GM12892 (cell line): Measurements from ENCODE around the gene SNAI3.

Experiments
- DNase-seq: peaks from one replicate; pipeline ENCODE4 v3.0.0; 2011; ENCODE audit not compliant: insufficient read length
- FAIRE-seq: peaks from 2 replicates; lab custom pipeline; 2011; peaks lifted over from hg19 to GRCh38; lab: Jason Lieb, UNC
- POLR2A ChIP-seq: IDR thresholded peaks from 2 replicates; pipeline ENCODE4 v1.6.1; 2011; ENCODE audit warnings: low read depth, low read length, control low read depth
- POLR2AphosphoS5 ChIP-seq: IDR thresholded peaks from 2 replicates; pipeline ENCODE4 v1.6.1; 2011; ENCODE audit warnings: low read depth, low read length, control low read depth
- TAF1 ChIP-seq: IDR thresholded peaks from 2 replicates; pipeline ENCODE4 v1.6.1; 2011; ENCODE audit warnings: low read depth, mild to moderate bottlenecking, control low read depth, low read length, borderline replicate concordance

Gene SNAI3

DNA sequence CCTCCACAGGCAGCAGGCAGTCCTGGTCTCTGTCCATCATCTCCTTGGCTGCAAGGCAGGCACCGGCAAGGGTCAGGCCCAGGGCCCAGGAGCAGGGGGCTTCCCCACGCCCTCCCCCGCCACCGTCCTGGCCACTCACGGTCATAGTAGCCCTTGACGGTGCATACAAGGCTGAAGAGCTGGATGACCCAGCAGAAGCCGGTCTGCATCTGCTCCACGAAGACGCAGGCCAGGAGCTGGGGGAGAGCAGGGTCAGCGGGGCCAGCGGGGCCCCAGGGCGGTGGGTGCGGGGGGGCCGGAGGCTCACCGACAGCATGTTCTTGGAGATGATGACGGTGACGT, 40.1 kb upstream of the SNAI3 start:
- TF ChIP-seq POLR2A: no peak
- no peak for TF ChIP-seq TAF1
- DNase-seq (no peak), FAIRE-seq (no peak)

DNA sequence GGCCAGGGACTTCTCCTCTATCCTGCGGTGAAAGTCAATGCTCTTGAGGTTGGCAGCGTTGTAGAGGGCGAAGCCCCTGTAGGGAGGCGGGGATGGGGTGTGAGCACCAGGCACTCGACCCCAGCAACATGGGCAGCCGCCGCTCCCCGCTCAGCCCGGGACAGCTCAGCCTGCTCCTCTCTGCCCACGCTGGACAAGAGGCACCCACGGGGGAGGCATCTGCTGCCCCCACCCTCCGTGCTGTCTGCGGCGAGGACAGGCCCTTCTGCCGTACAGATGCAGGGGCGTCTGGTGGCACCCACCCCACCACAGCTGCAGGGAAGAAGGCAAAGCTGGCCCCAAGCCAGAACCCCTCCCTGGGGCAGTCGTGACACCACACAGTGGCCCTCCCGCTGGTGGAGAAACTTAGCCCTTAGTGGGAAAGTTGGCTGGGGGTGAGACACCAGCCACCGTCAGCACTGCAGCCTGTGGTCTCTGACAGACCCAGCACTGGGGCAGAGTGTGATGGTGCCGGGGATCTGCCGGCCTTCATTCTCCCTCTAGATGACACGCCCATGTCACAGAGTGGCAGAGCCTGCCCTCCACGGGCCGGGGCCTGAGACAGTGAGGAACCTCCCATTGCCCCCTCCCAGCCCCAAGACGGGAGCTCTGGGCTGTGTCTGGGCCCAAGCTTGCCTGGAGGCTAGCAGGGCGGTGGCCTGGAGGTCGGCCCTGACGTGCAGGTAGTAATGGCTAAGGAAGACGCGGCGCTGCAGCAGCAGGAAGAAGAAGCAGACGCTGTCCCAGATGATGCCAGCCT, 39.5 kb upstream of the SNAI3 start:
- DNase-seq (no peak), FAIRE-seq (no peak)
- TF ChIP-seq POLR2A (no peak), POLR2AphosphoS5 (no peak), TAF1 (no peak)

DNA sequence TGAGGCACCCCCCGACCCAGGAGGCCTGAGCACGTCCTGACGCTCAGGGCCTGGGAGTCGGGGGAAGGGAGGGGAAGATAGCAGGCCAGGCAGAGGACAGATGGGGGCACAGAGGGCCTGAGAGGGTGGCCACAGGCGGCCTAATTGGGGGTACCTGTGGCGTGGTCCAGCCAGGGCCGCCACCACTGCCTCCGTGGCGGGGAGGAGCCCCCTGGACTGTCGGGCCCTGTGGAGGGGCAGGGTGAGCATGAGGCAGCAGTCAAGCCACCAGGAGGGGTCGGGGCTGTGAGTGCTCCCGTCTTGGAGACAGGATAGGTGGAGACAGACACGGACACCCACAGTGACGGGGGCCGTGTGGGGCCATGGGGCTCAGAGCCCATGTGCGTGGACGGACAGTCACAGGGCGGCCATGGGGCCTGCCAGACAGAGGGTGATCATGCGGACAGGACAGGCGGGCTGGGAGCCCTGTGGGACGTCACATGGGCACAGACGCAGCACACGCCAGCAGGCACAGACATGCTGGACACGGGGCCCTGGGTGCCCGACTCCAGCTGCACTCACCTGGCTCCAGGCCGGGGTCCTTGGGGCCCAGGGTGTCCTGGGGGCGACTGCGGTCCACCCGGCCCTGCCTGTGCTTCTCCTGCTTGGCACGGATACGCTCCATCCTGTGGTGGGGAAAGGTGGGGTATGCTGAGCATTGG, 38.7 kb upstream of the SNAI3 start:
- TF ChIP-seq TAF1 (no peak), POLR2A (no peak), POLR2AphosphoS5 (no peak)
- FAIRE-seq: no peak

GRCh38 chr16:88723911-88724310, 37.6 kb upstream of the SNAI3 start:
- FAIRE-seq (no peak), DNase-seq (no peak)
- TF ChIP-seq POLR2A: no peak
- no peak for TF ChIP-seq TAF1
- TF ChIP-seq POLR2AphosphoS5: no peak

More for the DNA sequence above, 38.7 kb upstream of the SNAI3 start:
- no peak for DNase-seq

- no peak for DNase-seq
- FAIRE-seq: no peak
- no peak for TF ChIP-seq POLR2A
- no peak for TF ChIP-seq POLR2AphosphoS5
- no peak for TF ChIP-seq TAF1
These were observed 37.2 kb upstream of the SNAI3 start for GRCh38 chr16:88723507-88723887.

- DNase-seq (no peak), FAIRE-seq (no peak)
- no peak for TF ChIP-seq POLR2AphosphoS5
- TF ChIP-seq POLR2A: no peak
- TF ChIP-seq TAF1: no peak
These were observed 36.6 kb upstream of the SNAI3 start for GRCh38 chr16:88722784-88723506.

- DNase-seq: no peak
- FAIRE-seq: no peak
- TF ChIP-seq POLR2AphosphoS5 (no peak), TAF1 (no peak), POLR2A (no peak)
These were observed 35.8 kb upstream of the SNAI3 start for GRCh38 chr16:88721815-88722755.

DNA sequence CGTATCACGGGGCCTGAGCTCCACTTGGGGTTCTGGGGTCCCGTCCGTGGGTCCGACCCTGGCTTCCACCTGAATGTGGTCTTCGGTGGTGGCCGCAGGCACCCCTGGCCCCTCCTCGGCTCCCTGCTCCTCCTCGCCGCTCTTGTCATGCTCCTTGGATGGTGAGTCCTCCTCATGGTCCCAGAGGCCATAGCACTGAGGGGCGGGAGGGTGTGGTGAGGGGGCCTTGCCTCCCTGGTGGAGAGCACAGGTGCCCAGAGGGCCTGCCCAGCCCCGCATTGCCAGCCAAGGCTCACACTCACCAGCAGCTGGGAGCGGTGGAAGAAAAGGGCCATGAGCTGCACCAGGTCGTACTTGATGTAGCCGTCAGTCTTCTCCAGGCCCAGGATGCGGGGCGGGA, 34.9 kb upstream of the SNAI3 start:
- no peak for FAIRE-seq
- no peak for DNase-seq
- TF ChIP-seq TAF1: no peak
- TF ChIP-seq POLR2AphosphoS5: no peak
- no peak for TF ChIP-seq POLR2A

- no peak for TF ChIP-seq TAF1
- no peak for TF ChIP-seq POLR2A
- no peak for TF ChIP-seq POLR2AphosphoS5
- no peak for FAIRE-seq
- no peak for DNase-seq
These were observed 34.2 kb upstream of the SNAI3 start for GRCh38 chr16:88720396-88720970.

DNA sequence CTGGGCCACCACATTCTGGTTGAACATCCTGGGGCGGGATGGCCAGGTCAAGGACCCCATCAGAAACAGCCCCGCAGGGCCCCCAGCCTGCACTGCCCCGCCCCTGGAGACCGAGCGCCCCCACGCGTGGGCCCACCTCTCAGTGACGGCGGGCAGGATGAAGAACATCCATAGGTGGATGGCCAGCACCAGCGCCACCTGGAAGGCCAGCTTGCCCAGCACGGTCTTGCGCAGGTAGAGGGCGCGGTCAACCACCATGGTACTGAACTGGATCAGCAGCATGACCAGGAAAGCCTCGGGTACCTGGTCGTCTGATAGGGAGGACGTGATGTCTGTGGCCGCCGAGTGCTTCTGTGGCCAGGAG, 33.6 kb upstream of the SNAI3 start:
- DNase-seq (no peak), FAIRE-seq (no peak)
- TF ChIP-seq POLR2AphosphoS5 (no peak), POLR2A (no peak), TAF1 (no peak)

DNA sequence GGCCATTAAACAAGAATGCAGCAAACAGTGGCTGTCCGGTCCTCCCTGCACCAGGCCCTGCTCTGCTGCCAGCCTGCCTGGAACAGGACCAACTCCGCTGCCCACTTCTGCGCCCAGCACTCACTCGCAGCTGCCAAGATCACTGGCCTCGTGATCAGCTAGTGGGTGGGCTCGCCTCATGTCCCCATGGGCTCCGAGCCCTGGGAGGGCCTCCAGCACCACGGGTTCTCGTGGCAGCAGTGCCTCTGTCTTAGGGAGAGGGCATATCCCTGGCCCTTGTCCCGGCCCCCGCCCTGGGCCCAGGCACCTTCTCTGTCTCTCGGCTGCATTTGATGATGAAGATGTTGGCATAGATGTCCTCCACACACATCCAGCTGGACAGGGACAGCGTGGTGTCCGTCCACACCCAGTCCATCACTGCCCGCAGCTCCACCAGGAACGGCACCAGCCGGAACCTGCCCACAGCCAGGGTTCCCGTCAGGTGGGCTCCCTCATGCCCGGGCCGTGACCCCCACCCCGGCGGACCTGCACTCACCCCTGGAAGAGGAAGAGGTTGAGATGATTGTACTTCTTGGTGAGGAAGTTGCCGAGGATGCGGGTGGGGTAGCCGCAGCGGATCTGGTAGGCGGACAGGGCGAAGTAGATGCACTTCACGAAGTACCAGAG, 33.1 kb upstream of the SNAI3 start:
- TF ChIP-seq POLR2A (no peak), POLR2AphosphoS5 (no peak), TAF1 (no peak)
- no peak for DNase-seq
- no peak for FAIRE-seq
